ENCODE results near the gene TRPC4AP.
"Not testable (repeated sequence)": the region's sequence is repeated elsewhere in the genome, so short reads cannot be mapped to it uniquely, and the experiment has no call there.

TRPC4AP gene

GRCh38 chr20:35055445-35056276, 36.9 kb downstream of the TRPC4AP start:
- DNase-seq (ENCODE audit: low spot score), result no peak

- DNase-seq (ENCODE audit: low spot score), result no peak
Observed at GRCh38 chr20:35054814-35055213, 37.8 kb downstream of the TRPC4AP start.

GRCh38 chr20:35052616-35053015, 40.0 kb downstream of the TRPC4AP start:
- DNase-seq (ENCODE audit: low spot score), result not testable (repeated sequence)

GRCh38 chr20:35049776-35050352, 42.7 kb downstream of the TRPC4AP start:
- DNase-seq (ENCODE audit: low spot score), result no peak

GRCh38 chr20:35048739-35049138, 43.9 kb downstream of the TRPC4AP start:
- no peak for DNase-seq (ENCODE audit: low spot score)

- DNase-seq (ENCODE audit: low spot score), result no peak
Observed at GRCh38 chr20:35042268-35042667, 50.3 kb downstream of the TRPC4AP start.

- DNase-seq (ENCODE audit: low spot score), result no peak
Observed at GRCh38 chr20:35040646-35041045, 52.0 kb downstream of the TRPC4AP start.

GRCh38 chr20:35039846-35040489, 52.6 kb downstream of the TRPC4AP start:
- DNase-seq (ENCODE audit: low spot score), result no peak

- peak; percentile 76 for DNase-seq (ENCODE audit: low spot score)
Observed at GRCh38 chr20:35039146-35039545, 53.5 kb downstream of the TRPC4AP start.

- no peak for DNase-seq (ENCODE audit: low spot score)
Observed at GRCh38 chr20:35034145-35034544, 58.5 kb downstream of the TRPC4AP start.

GRCh38 chr20:35030136-35030535, 62.5 kb downstream of the TRPC4AP start:
- no peak for DNase-seq (ENCODE audit: low spot score)

GRCh38 chr20:35027301-35027700, 65.3 kb downstream of the TRPC4AP start:
- no peak for DNase-seq (ENCODE audit: low spot score)

GRCh38 chr20:35025116-35025515, 67.5 kb downstream of the TRPC4AP start:
- DNase-seq (ENCODE audit: low spot score), result no peak

GRCh38 chr20:35023624-35024023, 69.0 kb downstream of the TRPC4AP start:
- no peak for DNase-seq (ENCODE audit: low spot score)

- DNase-seq (ENCODE audit: low spot score), result no peak
Observed at GRCh38 chr20:35021831-35022230, 70.8 kb downstream of the TRPC4AP start.

GRCh38 chr20:35021063-35021462, 71.5 kb downstream of the TRPC4AP start:
- DNase-seq (ENCODE audit: low spot score), result no peak

- no peak for DNase-seq (ENCODE audit: low spot score)
Observed at GRCh38 chr20:35020108-35020928, 72.3 kb downstream of the TRPC4AP start.

- no peak for DNase-seq (ENCODE audit: low spot score)
Observed at GRCh38 chr20:35018590-35019371, 73.8 kb downstream of the TRPC4AP start.

- no peak for DNase-seq (ENCODE audit: low spot score)
Observed at GRCh38 chr20:35017099-35017835, 75.3 kb downstream of the TRPC4AP start.

GRCh38 chr20:35015863-35016193, 76.8 kb downstream of the TRPC4AP start:
- DNase-seq (ENCODE audit: low spot score), result no peak

GRCh38 chr20:35014537-35014936, 78.1 kb downstream of the TRPC4AP start:
- no peak for DNase-seq (ENCODE audit: low spot score)

Measured in LoVo (cell line).